GM12878 (cell line): ENCODE measurements around the gene RGL1. TPM values are rescaled to one million over a fixed set of nuclear protein-coding genes. Genes with fewer than 3 reads are reported as not detected.

Source experiments
- ATAC-seq: fragments of 200-7000 bp; cut with Tn5 transposase; 3 replicates; pipeline ENCODE4 v1.9.1; 2020; ENCODE audit warnings: mild to moderate bottlenecking, moderate library complexity
- BruUV-seq: library from RNA; stranded (reverse); fragments of 400-500 nt; replicated peaks from 2 replicates; lab custom pipeline; 2021; lab: Mats Ljungman, UMichigan
- CTCF ChIA-PET: fragments of 300-600 bp; sonication (Branson Sonifier 250); formaldehyde crosslinking; extraction: SDS; loops from one replicate; lab custom pipeline; 2021; ENCODE audit warnings: inconsistent platforms; lab: Yijun Ruan, JAX
- POLR2A ChIA-PET: fragments of 350-600 bp; formaldehyde crosslinking; extraction: SDS; loops from one replicate; lab custom pipeline; 2021; ENCODE audit warnings: inconsistent platforms; lab: Charles Lee
- RAD21 ChIA-PET: fragments of 300-600 bp; sonication (Branson Sonifier 250); formaldehyde crosslinking; loops from one replicate; lab custom pipeline; 2023; ENCODE audit warnings: antibody characterized with exemption; ENCODE audit not compliant: unreplicated experiment; lab: Charles Lee
- SMC1A ChIA-PET: fragments of 300-600 bp; sonication (Branson Sonifier 250); formaldehyde crosslinking; loops from one replicate; lab custom pipeline; 2023; ENCODE audit not compliant: unreplicated experiment, uncharacterized antibody; lab: Charles Lee
- DNase-seq: peaks from one replicate; pipeline ENCODE4 v3.0.0-alpha.2; 2011; ENCODE audit warnings: low read depth, low spot score
- FAIRE-seq: peaks from 3 replicates; lab custom pipeline; 2011; peaks lifted over from hg19 to GRCh38; lab: Jason Lieb, UNC
- H2AFZ ChIP-seq: 2 replicates; pipeline ENCODE4 v1.6.0; 2011; ENCODE audit warnings: low read depth, low read length, control low read depth; ENCODE audit not compliant: control insufficient read depth
- H3K27ac ChIP-seq: 2 replicates; pipeline ENCODE4 v1.5.1; 2011; ENCODE audit warnings: control low read depth; ENCODE audit not compliant: control insufficient read depth, insufficient read depth
- H3K27me3 ChIP-seq, 2 experiments: replicated peaks in 1 of 2; 2 replicates each; pipeline versions ENCODE4 v1.6.0 to v1.6.1; 2011; ENCODE audit warnings: low read length in 1 of 2; ENCODE audit not compliant: control insufficient read depth in 2 of 2, insufficient read depth in 2 of 2
- H3K36me3 ChIP-seq, 2 experiments: 2 replicates each; pipeline ENCODE4 v1.5.1; 2011; ENCODE audit warnings: low read length in 1 of 2; ENCODE audit not compliant: control insufficient read depth in 2 of 2, insufficient read depth in 2 of 2
- H3K4me1 ChIP-seq: 2 replicates; pipeline ENCODE4 v1.6.1; 2011; ENCODE audit warnings: mild to moderate bottlenecking, low read length, moderate library complexity, mixed read lengths; ENCODE audit not compliant: control insufficient read depth, insufficient read depth
- H3K4me2 ChIP-seq: 2 replicates; pipeline ENCODE4 v1.6.0; 2011; ENCODE audit warnings: control low read depth; ENCODE audit not compliant: control insufficient read depth, insufficient read depth
- H3K4me3 ChIP-seq: fragments of 200-600 bp; sonication (generic); 2 replicates; pipeline ENCODE4 v1.5.1; 2016
- H3K79me2 ChIP-seq: 2 replicates; pipeline ENCODE4 v1.6.0; 2011; ENCODE audit warnings: low read length; ENCODE audit not compliant: control insufficient read depth, insufficient read depth
- H3K9ac ChIP-seq: 2 replicates; pipeline ENCODE4 v1.8.0; 2011; ENCODE audit warnings: low read length, control low read depth, mixed read lengths; ENCODE audit not compliant: control insufficient read depth, insufficient read depth
- H3K9me3 ChIP-seq: replicated peaks from 3 replicates; pipeline ENCODE4 v1.5.1; 2011; ENCODE audit warnings: mild to moderate bottlenecking, low read length; ENCODE audit not compliant: control insufficient read depth, insufficient read depth
- H4K20me1 ChIP-seq: 2 replicates; pipeline ENCODE4 v1.6.0; 2011; ENCODE audit not compliant: control insufficient read depth, insufficient read depth
- CREB1 ChIP-seq: IDR thresholded peaks from 2 replicates; pipeline ENCODE4 v1.6.1; 2012; ENCODE audit warnings: low read depth, mild to moderate bottlenecking, inconsistent platforms
- EP300 ChIP-seq, 2 experiments: fragments of 150-350 bp in 1 of 2; IDR thresholded peaks; 2 replicates each; pipeline ENCODE4 v1.6.1; 2011 to 2012; ENCODE audit warnings: low read depth in 2 of 2, low read length in 2 of 2, borderline replicate concordance in 1 of 2, improper control_type of control experiment in 1 of 2, inconsistent platforms in 1 of 2; ENCODE audit not compliant: control insufficient read depth in 1 of 2
- FOXM1 ChIP-seq: IDR thresholded peaks from 2 replicates; pipeline ENCODE4 v1.6.1; 2012; ENCODE audit warnings: low read depth, mild to moderate bottlenecking, inconsistent platforms, low read length, moderate library complexity
- IRF4 ChIP-seq: IDR thresholded peaks from 2 replicates; pipeline ENCODE4 v1.6.1; 2011; ENCODE audit warnings: low read depth, low read length
- JUNB ChIP-seq: IDR thresholded peaks from 2 replicates; pipeline ENCODE4 v1.6.1; 2016; ENCODE audit warnings: antibody characterized with exemption, mild to moderate bottlenecking
- NBN ChIP-seq: fragments of 450-650 bp; IDR thresholded peaks from 2 replicates; pipeline ENCODE4 v1.6.1; 2016
- NFYA ChIP-seq: IDR thresholded peaks from 2 replicates; pipeline ENCODE4 v1.6.1; 2011; ENCODE audit warnings: low read depth, mild to moderate bottlenecking, low read length, improper control_type of control experiment, borderline replicate concordance
- ZNF384 ChIP-seq: IDR thresholded peaks from 2 replicates; pipeline ENCODE4 v1.6.1; 2012; ENCODE audit warnings: low read depth, mild to moderate bottlenecking, low read length, improper control_type of control experiment, borderline replicate concordance
- WGBS: methylation state at CpG from one replicate; pipeline ENCODE4 v1.1.6; 2016; ENCODE audit warnings: low lambda C conversion rate; ENCODE audit not compliant: insufficient replicate concordance, insufficient coverage; ENCODE audit errors: missing lambda C conversion rate; 5-methylcytosine and 5-hydroxymethylcytosine counted together
- in situ Hi-C: fragments of 300-500 bp; cut with MboI; formaldehyde crosslinking; loops from 9 replicates; pipeline ENCODE4 v1.14.3; 2018; ENCODE audit warnings: mixed read lengths
- intact Hi-C: fragments of 100-400 bp; cut with micrococcal nuclease; formaldehyde crosslinking; loops from one replicate; pipeline ENCODE4 v1.14.2; 2022; ENCODE audit not compliant: unreplicated experiment
- polyA plus RNA-seq, 11 experiments: library from polyadenylated mRNA; depleted of rRNA in 4 of 11; unstranded in 6 of 11; stranded (reverse) in 5 of 11; fragments of >200 nt; fragmentation: Nextera tagmentation in 4 of 11; fragmentation: Illumina TruSeq in 1 of 11; extraction: Ambion mirVana in 4 of 11; extraction: Trizol in 1 of 11; gene quantifications; 1 replicate in 1 of 11; 2 replicates in 10 of 11; pipeline versions ENCODE4 v1.2.1 to v1.2.3, GENCODE V29; 2011 to 2016; ENCODE audit warnings: inconsistent platforms in 2 of 11, missing spikeins in 2 of 11, low read depth in 1 of 11
- total RNA-seq, 4 experiments: library from RNA; depleted of rRNA in 3 of 4; stranded (reverse); fragments of >200 nt in 3 of 4; fragmentation: Illumina TruSeq in 1 of 4; extraction: Trizol in 1 of 4; gene quantifications; 2 replicates each; pipeline versions ENCODE4 v1.2.1 to v1.2.3, GENCODE V29; 2013 to 2021

RGL1 gene
- total and polyA plus RNA-seq, 10 of the 15 experiments (the other 5 are each of a cell fraction or from before 2014, with no cell fraction given), result 8.1 to 25.0 (median 19.0) TPM

DNA sequence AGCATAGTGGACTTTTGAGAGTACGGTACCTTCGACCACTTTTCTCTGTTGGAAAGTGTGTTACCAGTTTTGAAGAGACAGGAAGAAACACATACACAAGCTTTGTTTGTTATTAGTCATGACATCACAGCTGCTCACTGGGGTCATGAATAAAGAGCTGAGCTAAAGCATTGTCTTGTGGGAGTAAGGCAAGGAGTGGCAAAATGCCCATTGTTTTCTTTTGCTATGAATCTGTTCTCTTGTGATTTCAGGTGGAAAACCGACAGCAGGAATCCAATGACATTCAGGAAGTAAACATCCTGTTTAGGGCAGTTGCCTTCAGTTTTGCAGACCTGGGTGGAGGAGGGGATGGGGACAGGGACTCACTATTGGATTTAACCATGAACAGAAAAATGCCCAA lies 66.2 kb downstream of the RGL1 start:
- peaks cover 5% of the 10 kb centered on the region for H3K79me2 ChIP-seq
- H3K9ac ChIP-seq, result no peak overlapping the region
- ChIA-PET POLR2A (interaction anchor here (1.3 kb wide), 1 partner anchor 22 kb away, joined by 3 read pairs; no protein-coding TSS in a partner anchor), RAD21 (interaction anchor here (0.8 kb wide), 1 partner anchor 63 kb away, joined by 3 read pairs; no protein-coding TSS in a partner anchor), SMC1A (interaction anchor here (0.8 to 1.0 kb wide), 6 partner anchors 13 to 176 kb away, joined by 3 to 4 read pairs (median 4); no protein-coding TSS in a partner anchor), CTCF (interaction anchor here (1.2 to 1.5 kb wide), 2 partner anchors 18 to 45 kb away, joined by 4 read pairs; no protein-coding TSS in a partner anchor)
- BruUV-seq, result no TSS peak
- DNase-seq (no peak), ATAC-seq (no peak; the same call in 1 of the 3 replicates), FAIRE-seq (no peak)
- TF ChIP-seq CREB1, result 0 out of 2 replicates have a peak, but pooled peaks have one; percentile 15
- no peak for TF ChIP-seq NBN
- no peak for TF ChIP-seq ZNF384
- TF ChIP-seq JUNB, result 0 out of 2 replicates have a peak, but pooled peaks have one; percentile 8
- TF ChIP-seq NFYA, result no peak
- no peak for TF ChIP-seq EP300 (IDR thresholded peaks at IDR 0.05; ENCODE audit: borderline replicate concordance in 1 of 2, control insufficient read depth in 1 of 2, low read depth in 2 of 2, low read length in 2 of 2)
- no peak for TF ChIP-seq FOXM1
- TF ChIP-seq IRF4, result no peak
- H3K4me1 ChIP-seq, result 0 out of 2 replicates have a peak, but pooled peaks cover 4% of the 10 kb centered on the region
- no peaks in the 10 kb centered on the region for H3K9me3 ChIP-seq
- 39% methylated on average over 3 of the region's 3 CpGs for WGBS
- in situ Hi-C loops, result no loop called here
- 0 out of 2 replicates have a peak overlapping the region, but pooled peaks have one; percentile 27 for H3K27ac ChIP-seq
- intact Hi-C loops, result no loop called here
- H3K36me3 ChIP-seq, result peaks cover 4 to 13% of the 10 kb centered on the region in 2 experiments; a peak in 2 of 4 replicates
- H2AFZ ChIP-seq, result no peak overlapping the region
- H3K4me2 ChIP-seq, result no peak overlapping the region
- H4K20me1 ChIP-seq, result no peaks in the 10 kb centered on the region
- H3K4me3 ChIP-seq, result no peak overlapping the region
- H3K27me3 ChIP-seq, result no peaks in the 10 kb centered on the region
